Occipital lobe (tissue), 2 donors: ENCODE results near the gene IRF1. TPM values are rescaled to one million over a fixed set of nuclear protein-coding genes. Genes with fewer than 3 reads are reported as not detected.

Source experiments
- DNase-seq: peaks from one replicate; lab custom pipeline; 2025; lab: John Stamatoyannopoulos, UW
- total RNA-seq: library from RNA; depleted of rRNA; stranded (reverse); fragments of >200 nt; gene quantifications from one replicate; pipeline ENCODE4 v1.2.3, GENCODE V29; 2014

Gene IRF1
- total RNA-seq, 1 donor from 2014 or later = 2.0 TPM

DNA sequence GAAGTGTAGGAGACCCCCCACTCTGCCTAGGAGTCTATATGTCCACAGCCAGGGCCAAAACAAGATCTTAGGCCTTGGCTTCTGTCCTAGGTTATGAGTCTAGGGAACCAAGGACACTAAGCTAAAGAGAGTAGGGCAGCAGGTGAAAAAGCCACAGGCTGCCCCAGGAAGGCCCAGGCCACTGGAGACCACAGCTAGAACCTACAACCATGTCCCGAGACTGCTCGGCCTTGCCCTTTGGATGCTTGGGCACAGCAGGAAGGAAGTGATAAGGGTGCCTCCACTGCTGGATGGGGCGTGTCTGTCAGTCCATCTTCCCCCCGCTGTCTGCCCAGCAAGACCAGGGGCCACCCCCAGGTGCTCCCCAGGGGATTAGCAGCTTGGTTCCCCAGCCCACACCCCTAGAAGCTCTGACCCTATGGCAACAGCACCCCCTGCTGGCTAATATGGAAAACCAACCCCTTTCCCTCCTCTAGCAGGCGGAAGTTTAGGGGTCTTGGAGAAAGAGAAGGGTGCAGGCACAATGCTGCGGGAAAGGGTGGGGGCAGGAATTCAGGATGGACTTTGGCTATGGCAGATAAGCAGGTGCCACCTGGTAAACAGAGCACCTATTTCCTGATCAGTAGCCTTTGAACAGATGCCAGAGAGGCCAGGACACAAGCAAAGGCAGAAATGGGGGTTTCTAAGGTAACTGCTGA lies 10.5 kb upstream of the IRF1 start:
- DNase-seq = no peak

GRCh38 chr5:132500244-132500930 lies 9.8 kb upstream of the IRF1 start:
- no peak for DNase-seq

- DNase-seq = no peak
Observed at GRCh38 chr5:132499440-132500243, 9.1 kb upstream of the IRF1 start.

- DNase-seq = no peak
Observed at GRCh38 chr5:132498686-132499271, 8.2 kb upstream of the IRF1 start.

DNA sequence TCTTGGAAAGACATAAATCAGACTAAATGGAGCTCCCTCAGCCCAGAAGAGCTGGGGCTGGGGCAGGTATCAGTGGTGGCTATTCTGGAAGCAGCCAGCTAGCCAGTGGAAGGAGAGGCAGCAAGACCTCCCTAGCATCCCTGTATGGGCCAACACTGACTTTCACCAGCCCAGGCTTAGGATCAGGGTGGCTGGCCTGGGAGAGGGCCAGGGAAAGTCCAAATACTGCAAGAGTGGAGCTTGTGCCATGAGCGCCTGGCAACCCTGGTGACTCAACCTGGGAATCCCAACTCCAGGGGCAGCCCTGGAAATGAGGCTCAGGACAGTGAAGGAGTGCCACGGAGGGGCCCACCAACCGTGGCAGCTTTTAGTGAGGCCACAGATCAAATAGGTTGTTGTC lies 7.6 kb upstream of the IRF1 start:
- DNase-seq = no peak

DNA sequence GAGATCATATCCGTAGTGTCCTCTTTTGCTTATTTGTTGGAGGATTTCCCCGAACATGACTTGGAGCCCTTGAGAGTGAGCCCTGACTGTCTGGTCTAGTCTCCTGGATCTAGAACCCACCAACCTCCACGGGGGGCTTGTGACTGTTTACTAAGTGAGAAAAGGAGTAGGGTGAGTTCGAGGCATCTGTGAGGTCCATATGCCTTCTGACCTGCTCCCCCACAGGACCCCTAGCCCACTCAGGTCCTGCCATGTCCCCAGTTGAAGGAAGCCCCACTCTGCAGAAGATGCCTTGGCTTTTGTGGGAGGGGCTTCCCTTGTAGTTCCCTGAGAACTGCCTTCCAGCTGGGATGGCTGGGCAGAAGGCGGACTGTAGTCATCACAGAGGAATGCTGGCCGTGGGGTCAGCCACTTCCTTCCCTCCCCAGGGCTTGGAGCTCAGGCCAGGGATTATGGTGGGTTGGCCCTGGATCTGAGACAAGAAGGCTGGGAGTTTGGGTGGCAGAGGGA lies 7.0 kb upstream of the IRF1 start:
- no peak for DNase-seq

GRCh38 chr5:132496631-132497487 lies 6.3 kb upstream of the IRF1 start:
- DNase-seq = peak; percentile 74

- DNase-seq = peak; percentile 62
Observed at GRCh38 chr5:132496191-132496630, 5.6 kb upstream of the IRF1 start.

DNA sequence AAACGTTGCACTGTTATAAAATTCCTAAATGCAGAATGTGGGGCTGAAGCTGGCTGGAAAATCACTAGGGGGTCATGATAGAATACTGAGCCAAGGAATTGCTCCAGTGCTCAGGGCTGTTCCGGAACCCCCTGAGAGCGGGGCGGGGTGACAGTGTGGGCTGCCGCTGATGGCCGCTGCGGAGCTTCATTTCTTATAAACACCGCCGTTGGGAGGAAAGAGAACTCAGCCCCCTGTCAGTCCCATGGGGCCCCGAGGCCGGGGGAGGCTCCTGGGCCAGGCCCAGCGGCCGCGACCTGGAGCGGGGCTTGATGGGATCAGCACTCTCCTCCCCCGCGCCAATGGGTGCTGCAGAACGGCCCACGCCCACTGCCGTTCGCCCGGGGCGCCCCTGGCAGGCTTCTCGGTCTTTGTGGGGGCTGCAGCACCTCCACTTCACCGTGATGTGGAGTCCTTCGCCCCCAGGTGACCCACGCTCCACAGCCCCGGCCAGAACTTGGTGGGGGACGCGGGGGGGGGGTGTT lies 5.2 kb upstream of the IRF1 start:
- peak; percentile 63 for DNase-seq

DNA sequence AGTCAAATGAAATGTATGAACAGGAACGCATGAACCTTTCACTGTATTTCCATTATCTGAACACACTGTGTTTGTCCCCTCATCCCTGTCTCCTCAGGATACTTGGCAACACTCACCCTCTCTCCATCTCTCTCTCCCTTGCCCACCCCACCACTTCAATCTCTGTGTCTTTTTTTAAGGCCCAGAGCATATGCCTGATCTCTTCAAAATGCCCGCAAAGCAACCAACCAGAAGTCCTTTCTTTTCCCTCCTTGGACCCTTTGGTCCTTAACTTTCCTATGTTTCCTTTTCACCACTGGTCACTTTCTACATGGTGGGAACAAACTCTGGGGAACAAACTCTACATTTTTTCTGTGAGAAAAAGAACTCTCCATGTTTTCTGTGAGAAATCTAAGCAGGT lies 3.2 kb upstream of the IRF1 start:
- no peak for DNase-seq

DNA sequence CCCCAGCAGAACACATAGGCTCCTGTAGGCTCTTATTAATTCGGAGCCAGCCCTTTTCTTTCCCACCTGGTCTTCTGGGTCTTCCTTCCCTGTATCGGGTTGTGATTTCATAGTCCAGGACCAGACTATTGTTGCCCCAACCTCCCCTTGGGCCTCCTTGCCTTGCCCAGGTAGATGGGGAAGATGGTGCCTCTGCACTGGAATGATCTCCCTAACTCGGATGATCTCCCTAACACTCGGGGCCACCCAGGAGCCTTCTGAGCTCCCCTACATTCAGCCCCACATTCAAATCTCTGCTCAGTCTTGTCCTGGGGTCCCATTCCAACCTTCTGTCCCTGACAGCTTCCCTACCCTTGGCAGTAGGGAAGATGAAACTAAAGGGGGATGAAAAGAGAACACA lies 2.7 kb upstream of the IRF1 start:
- no peak for DNase-seq

GRCh38 chr5:132492386-132493125 lies 2.0 kb upstream of the IRF1 start:
- no peak for DNase-seq

- DNase-seq = no peak
Observed at GRCh38 chr5:132491368-132492364, 1.1 kb upstream of the IRF1 start.

DNA sequence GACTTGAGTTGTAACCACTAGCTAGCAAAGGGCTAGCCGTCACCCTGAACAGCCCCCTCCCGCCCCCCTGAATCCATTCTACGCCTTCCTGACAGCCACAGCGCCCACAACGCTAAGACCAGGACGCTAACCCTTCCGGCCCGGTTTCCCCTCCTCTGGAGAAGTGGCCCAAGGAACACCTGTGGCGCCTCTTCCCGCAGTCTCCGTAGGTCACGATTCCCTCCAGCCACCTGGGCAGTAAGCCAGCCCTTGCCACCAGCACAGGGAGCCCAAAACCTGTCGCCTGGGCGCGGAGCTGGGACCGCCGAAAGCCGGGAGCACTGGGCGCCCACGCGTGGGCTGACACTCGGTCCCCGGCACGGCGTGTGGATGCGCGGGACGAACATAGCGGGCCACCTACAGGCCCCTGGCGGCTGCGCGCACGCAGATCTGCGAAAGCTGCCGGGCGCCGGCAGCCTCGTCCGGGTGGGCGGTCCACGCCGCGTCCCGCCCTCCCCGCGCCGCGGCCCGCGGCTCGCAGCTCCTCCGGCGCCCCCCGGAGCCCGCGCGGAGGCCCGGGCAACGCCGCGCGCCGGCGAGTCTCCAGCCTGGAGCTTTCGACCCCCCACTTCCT lies 596 bp downstream of the IRF1 start:
- no peak for DNase-seq

DNA sequence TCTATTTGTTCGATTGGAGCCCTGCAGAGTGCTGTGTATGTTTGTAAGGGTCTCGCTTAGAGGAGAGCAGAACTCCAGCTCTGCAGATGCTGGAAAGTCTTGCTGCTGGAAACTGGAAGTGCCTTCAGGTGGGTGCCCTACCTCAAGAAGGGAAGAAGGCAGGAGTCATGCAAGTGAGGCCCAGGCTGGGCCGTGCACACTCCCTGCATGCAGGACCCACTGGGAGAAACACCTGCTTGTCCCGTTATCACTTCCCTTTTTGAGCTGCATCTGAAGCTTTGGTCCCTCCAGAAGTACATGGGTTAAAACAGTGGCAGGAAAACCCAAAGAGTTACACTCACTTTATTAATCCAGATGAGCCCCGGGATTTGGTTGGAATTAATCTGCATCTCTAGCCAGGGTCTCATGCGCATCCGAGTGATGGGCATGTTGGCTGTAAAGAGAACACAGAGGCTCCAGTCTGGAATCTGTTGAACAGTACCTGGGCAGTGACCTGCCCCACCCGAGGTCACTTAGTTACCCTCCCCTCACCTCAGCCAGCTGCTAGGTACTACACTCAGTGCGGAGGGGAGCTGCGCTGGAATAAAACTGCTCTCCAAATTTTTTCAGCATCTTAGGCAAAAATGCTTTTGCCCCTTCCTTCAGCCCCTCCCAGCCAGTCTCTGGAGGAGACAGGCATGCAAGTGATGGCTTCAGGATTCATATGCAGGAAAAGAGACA lies 1.4 kb downstream of the IRF1 start:
- no peak for DNase-seq

DNA sequence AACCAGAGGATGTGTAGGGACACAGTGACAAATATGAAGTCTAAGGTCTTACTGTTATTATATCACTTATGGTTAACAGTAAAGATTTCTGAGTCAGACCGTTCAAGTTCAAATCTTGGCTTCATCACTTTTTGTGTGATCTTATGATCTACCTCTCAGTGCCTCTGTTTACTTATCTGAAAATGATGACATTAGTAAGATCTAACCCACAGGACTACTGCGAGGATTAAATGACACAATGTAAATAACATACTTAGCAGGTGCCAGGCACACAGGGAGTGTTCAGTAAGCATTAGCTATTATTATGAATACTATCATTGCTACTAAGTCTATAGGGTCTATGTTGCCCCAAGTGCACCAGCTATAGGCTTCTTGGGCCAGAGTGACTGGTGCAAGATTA lies 2.0 kb downstream of the IRF1 start:
- DNase-seq = no peak

DNA sequence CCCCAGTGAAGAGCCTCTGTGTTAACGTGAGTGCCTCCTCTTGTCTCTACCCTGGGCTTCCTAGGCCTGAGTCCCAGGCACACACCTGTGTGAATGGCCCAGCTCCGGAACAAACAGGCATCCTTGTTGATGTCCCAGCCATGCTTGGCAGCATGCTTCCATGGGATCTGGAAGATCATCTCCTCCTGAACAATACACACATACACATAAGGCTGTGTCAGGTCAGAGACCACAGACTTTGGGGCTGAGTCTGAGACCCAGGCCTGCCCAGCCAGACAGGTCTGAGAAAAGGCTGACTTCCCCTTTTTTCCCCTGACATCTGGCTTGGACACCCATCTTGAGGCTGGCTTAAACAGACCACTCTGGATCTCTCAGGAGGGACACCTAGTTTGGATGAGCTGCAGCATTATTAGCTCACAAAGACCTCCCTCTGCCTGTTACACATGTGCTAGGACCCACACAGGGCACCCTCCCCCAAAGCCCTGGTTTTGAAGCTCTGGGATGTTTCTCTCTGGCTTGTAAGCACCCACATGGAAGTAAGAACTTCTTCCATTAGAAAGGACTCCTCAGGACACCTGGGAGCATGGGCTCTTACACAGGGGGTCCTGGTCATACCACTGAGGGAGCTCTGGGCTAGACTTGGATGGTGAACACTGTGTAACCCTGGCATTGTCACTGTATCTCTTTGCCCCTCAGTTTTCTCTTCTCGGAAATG lies 2.6 kb downstream of the IRF1 start:
- DNase-seq = no peak
